Osteoblast (primary cell): ENCODE data around the gene HCN3. TPM values are rescaled to one million over a fixed set of nuclear protein-coding genes. Genes with fewer than 3 reads are reported as not detected.

Experiments used
- DNase-seq: peaks from one replicate; pipeline ENCODE4 v3.0.0; 2011; ENCODE audit warnings: low spot score, mixed read lengths; ENCODE audit not compliant: insufficient read length; ENCODE audit errors: missing footprints
- H2AFZ ChIP-seq: 2 replicates; pipeline ENCODE4 v1.6.0; 2011; ENCODE audit warnings: mild to moderate bottlenecking, low read length
- H3K27ac ChIP-seq: 2 replicates; pipeline ENCODE4 v1.5.1; 2011; ENCODE audit warnings: mild to moderate bottlenecking, low read depth, low read length, moderate library complexity
- H3K27me3 ChIP-seq: 2 replicates; pipeline ENCODE4 v1.6.0; 2012; ENCODE audit warnings: mild to moderate bottlenecking, control low read depth, inconsistent platforms, low read length, moderate library complexity; ENCODE audit not compliant: insufficient read depth
- H3K36me3 ChIP-seq: 2 replicates; pipeline ENCODE4 v1.5.1; 2011; ENCODE audit warnings: mild to moderate bottlenecking, low read length, control low read depth, moderate library complexity; ENCODE audit not compliant: insufficient read depth
- H3K4me1 ChIP-seq: 2 replicates; pipeline ENCODE4 v1.5.1; 2011; ENCODE audit warnings: mild to moderate bottlenecking, low read length, control low read depth, moderate library complexity; ENCODE audit not compliant: insufficient read depth
- H3K4me2 ChIP-seq: 2 replicates; pipeline ENCODE4 v1.6.0; 2011; ENCODE audit warnings: mild to moderate bottlenecking, low read length; ENCODE audit not compliant: insufficient read depth
- H3K4me3 ChIP-seq: fragments of 200-600 bp; sonication (generic); 3 replicates; pipeline ENCODE4 v1.5.1; 2012; ENCODE audit warnings: mild to moderate bottlenecking, low read length, inconsistent platforms; ENCODE audit not compliant: insufficient read depth
- H3K79me2 ChIP-seq: 2 replicates; pipeline ENCODE4 v1.6.0; 2012; ENCODE audit warnings: mild to moderate bottlenecking, low read length, control low read depth, inconsistent platforms; ENCODE audit not compliant: insufficient read depth
- H3K9me3 ChIP-seq: 2 replicates; pipeline ENCODE4 v1.5.1; 2011; ENCODE audit warnings: low read depth, low read length, control low read depth
- H4K20me1 ChIP-seq: 2 replicates; pipeline ENCODE4 v1.6.0; 2012; ENCODE audit warnings: mild to moderate bottlenecking, low read length, control low read depth; ENCODE audit not compliant: insufficient read depth
- CTCF ChIP-seq: IDR thresholded peaks from 2 replicates; pipeline ENCODE4 v1.5.1; 2011; ENCODE audit warnings: mild to moderate bottlenecking, low read depth, low read length, moderate library complexity; ENCODE audit errors: extremely low read depth
- total RNA-seq: library from RNA; depleted of rRNA; stranded (reverse); fragments of >200 nt; gene quantifications from 2 replicates; pipeline ENCODE4 v1.2.3, GENCODE V29; 2012

The HCN3 gene
- total RNA-seq, 1 donor: 2.5 TPM

DNA sequence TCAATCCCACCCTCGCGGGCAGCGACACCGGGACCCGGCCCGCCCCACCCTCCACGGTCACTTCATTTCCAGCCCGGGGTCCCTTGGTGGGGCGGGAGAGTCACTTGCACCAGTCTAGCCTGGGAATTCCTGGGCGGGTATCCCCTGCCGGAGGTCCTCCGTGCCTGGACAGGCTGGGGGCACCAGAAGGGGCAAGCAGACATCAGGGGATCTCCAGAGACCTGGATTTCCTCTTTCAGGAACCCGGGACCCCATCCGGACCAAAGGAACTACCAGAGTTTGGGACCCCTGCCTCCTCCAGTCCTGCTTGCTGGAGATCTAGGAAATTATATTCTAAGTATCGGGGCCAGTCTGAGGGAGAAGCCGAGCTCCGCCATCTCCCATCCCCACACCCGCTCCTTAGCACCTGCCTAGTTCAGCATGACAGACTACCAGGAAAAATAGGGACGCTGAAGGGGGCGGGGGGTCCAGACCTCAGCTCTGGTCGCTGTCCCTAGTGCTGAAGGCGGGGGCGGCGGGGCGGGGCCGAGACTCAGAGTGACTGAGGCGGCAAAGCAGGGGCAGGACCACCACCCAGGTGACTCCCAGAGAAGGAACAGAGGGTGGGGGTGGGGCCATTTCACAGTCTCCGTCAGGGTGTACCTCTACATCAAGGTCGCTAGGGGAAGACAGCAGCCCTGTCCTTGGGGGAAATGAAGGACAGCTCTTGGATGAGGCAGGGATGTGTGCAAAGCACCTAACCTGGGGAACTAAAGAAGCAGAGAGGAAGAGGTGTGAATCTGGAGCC is 832 bp downstream of the HCN3 start:
- H3K4me2 ChIP-seq: peak overlapping the region; percentile 94
- peak overlapping the region; percentile 94 for H2AFZ ChIP-seq
- no peaks in the 10 kb centered on the region for H4K20me1 ChIP-seq
- no peaks in the 10 kb centered on the region for H3K9me3 ChIP-seq
- peak overlapping the region; percentile 81 for H3K4me3 ChIP-seq
- peaks cover 4% of the 10 kb centered on the region for H3K79me2 ChIP-seq
- TF ChIP-seq CTCF: peak; percentile 22
- peaks cover 16% of the 10 kb centered on the region for H3K4me1 ChIP-seq
- no peaks in the 10 kb centered on the region for H3K36me3 ChIP-seq
- H3K27me3 ChIP-seq: no peaks in the 10 kb centered on the region
- DNase-seq: peak; percentile 95
- no peak overlapping the region for H3K27ac ChIP-seq

- no peak for DNase-seq
- Histone ChIP-seq H3K4me2 (peak overlapping the region; percentile 94), H3K4me3 (no peak overlapping the region), H4K20me1 (no peaks in the 10 kb centered on the region), H2AFZ (no peak overlapping the region), H3K27me3 (no peaks in the 10 kb centered on the region), H3K4me1 (peaks cover 16% of the 10 kb centered on the region), H3K36me3 (no peaks in the 10 kb centered on the region), H3K9me3 (no peaks in the 10 kb centered on the region), H3K27ac (no peak overlapping the region), H3K79me2 (peaks cover 1% of the 10 kb centered on the region)
- TF ChIP-seq CTCF: no peak
These were observed 1.5 kb downstream of the HCN3 start for GRCh38 chr1:155278689-155279160.

GRCh38 chr1:155279268-155279667 is 2.0 kb downstream of the HCN3 start:
- no peak overlapping the region for H2AFZ ChIP-seq
- no peaks in the 10 kb centered on the region for H3K79me2 ChIP-seq
- no peak overlapping the region for H3K4me2 ChIP-seq
- no peaks in the 10 kb centered on the region for H3K9me3 ChIP-seq
- H3K4me1 ChIP-seq: peaks cover 14% of the 10 kb centered on the region
- H3K27me3 ChIP-seq: no peaks in the 10 kb centered on the region
- no peak for DNase-seq
- H3K36me3 ChIP-seq: no peaks in the 10 kb centered on the region
- no peak for TF ChIP-seq CTCF
- no peak overlapping the region for H3K4me3 ChIP-seq
- no peaks in the 10 kb centered on the region for H4K20me1 ChIP-seq
- H3K27ac ChIP-seq: no peak overlapping the region

GRCh38 chr1:155282488-155283091 is 5.3 kb downstream of the HCN3 start:
- Histone ChIP-seq H3K4me3 (no peak overlapping the region), H3K79me2 (no peaks in the 10 kb centered on the region), H4K20me1 (no peaks in the 10 kb centered on the region), H3K9me3 (no peaks in the 10 kb centered on the region), H3K27ac (no peak overlapping the region), H3K4me2 (no peak overlapping the region), H3K4me1 (peaks cover 6% of the 10 kb centered on the region), H3K36me3 (no peaks in the 10 kb centered on the region), H3K27me3 (no peaks in the 10 kb centered on the region), H2AFZ (no peak overlapping the region)
- no peak for DNase-seq
- no peak for TF ChIP-seq CTCF
